Stomach (tissue), 9 donors: Measurements from ENCODE around the gene A2M. TPM values are rescaled to one million over a fixed set of nuclear protein-coding genes. Genes with fewer than 3 reads are reported as not detected.

Source experiments
- DNase-seq, 2 donors: peaks; one replicate each; pipeline versions ENCODE4 v3.0.0 to v3.0.0-alpha.2; 2013 to 2019
- H3K27ac ChIP-seq, 5 donors: fragments of 200-600 bp in 4 of 5; sonication (generic) in 4 of 5; one replicate each; pipeline ENCODE4 v1.5.1; 2013 to 2019; ENCODE audit warnings: mild to moderate bottlenecking in 1 of 5, moderate library complexity in 1 of 5
- H3K27me3 ChIP-seq, 3 donors: fragments of 200-600 bp; sonication (generic); one replicate each; pipeline ENCODE4 v1.5.1; 2017 to 2019; ENCODE audit warnings: mixed run types in 1 of 3
- H3K36me3 ChIP-seq, 4 donors: fragments of 200-600 bp; sonication (generic); 1 replicate in 3 of 4; 2 replicates in 1 of 4; pipeline ENCODE4 v1.5.1; 2016 to 2019
- H3K4me1 ChIP-seq, 4 donors: fragments of 200-600 bp; sonication (generic); one replicate each; pipeline ENCODE4 v1.5.1; 2016 to 2019
- H3K4me3 ChIP-seq, 4 donors: fragments of 200-600 bp; sonication (generic) in 3 of 4; one replicate each; pipeline ENCODE4 v1.5.1; 2016 to 2019; ENCODE audit warnings: mild to moderate bottlenecking in 1 of 4
- H3K9me3 ChIP-seq, 4 donors: fragments of 200-600 bp; sonication (generic); one replicate each; pipeline ENCODE4 v1.5.1; 2016 to 2019
- EP300 ChIP-seq: sonication (generic); formaldehyde crosslinking; IDR thresholded peaks from one replicate; pipeline ENCODE4 v1.6.1; 2017; ENCODE audit warnings: antibody characterized with exemption
- POLR2A ChIP-seq, 4 donors: fragments of 450-650 bp; IDR thresholded peaks; one replicate each; pipeline ENCODE4 v1.6.1; 2016; ENCODE audit warnings: antibody characterized with exemption in 4 of 4, control low read depth in 2 of 4, mild to moderate bottlenecking in 1 of 4, moderate library complexity in 1 of 4
- POLR2AphosphoS5 ChIP-seq, 3 donors: sonication (generic); formaldehyde crosslinking; IDR thresholded peaks; one replicate each; pipeline ENCODE4 v1.6.1; 2016; ENCODE audit warnings: antibody characterized with exemption in 3 of 3
- WGBS, 5 donors: extraction: QIAGEN DNeasy Blood & Tissue Kit in 3 of 5; methylation state at CpG; one replicate each; pipeline versions ENCODE4 v1.1.5 to v1.1.7; 2013 to 2018; 5-methylcytosine and 5-hydroxymethylcytosine counted together
- intact Hi-C: fragments of 100-400 bp; cut with DNase I; formaldehyde crosslinking; loops from one replicate; pipeline ENCODE4 v1.15.1; 2023; ENCODE audit warnings: low total_unique reads
- polyA plus RNA-seq, 3 donors: library from polyadenylated mRNA; stranded (reverse); fragments of 200-250 nt; gene quantifications; one replicate each; pipeline ENCODE4 v1.2.3, GENCODE V29; 2013
- total RNA-seq, 5 donors: library from RNA; depleted of rRNA; stranded (reverse); fragments of >200 nt; gene quantifications; one replicate each; pipeline versions ENCODE4 v1.1.0 to v1.2.3, GENCODE V29; 2014 to 2016
- TF ChIP-seq, protein P1 (sequence below), 7 experiments: fragments of 450-650 bp in 4 of 7; fragments of 200-600 bp in 3 of 7; sonication (generic) in 3 of 7; IDR thresholded peaks; one replicate each; pipeline ENCODE4 v1.5.1; 2016 to 2019; ENCODE audit warnings: antibody characterized with exemption in 7 of 7, control low read depth in 2 of 7, mild to moderate bottlenecking in 1 of 7
- donor health status: healthy with polysubstance abuse.
- donor health status: Bipolar disorder and iron deficiency.
- donor health status: healthy.

Gene A2M
- total and polyA plus RNA-seq, 8 donors, result 47.4 to 445 (median 133) TPM

DNA sequence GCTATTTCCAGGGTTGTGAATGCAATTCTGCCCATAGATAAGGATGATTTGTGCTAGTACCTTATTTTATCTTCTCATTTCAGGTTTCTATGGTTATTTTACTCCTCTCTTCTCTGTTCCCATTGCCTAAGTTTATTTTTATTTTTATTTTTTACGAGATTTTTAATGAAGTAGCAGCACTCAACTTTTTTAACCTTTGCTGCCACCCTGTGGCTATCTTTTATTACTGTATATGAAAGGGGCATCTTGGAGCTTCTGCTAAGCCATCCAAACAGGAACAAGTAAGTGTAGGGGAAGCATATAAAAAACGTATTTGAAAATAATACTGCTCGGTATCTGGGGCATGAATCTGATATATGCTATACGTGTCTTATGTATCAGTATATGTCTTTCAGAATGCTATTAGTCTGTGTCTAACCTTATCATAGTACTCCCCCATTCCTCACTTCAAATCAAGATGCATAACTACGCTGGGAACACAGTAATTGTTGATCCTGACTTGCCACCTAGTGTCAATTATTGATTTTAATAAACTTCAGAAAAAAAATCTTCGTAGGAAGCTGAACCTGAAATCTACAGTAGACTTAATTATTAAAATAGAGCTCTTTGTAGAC lies 66.1 kb downstream of the A2M start:
- Histone ChIP-seq H3K4me1 (peaks cover 0 to 4% (median 0%) of the 10 kb centered on the region in 4 donors), H3K36me3 (no peaks in the 10 kb centered on the region), H3K27me3 (no peaks in the 10 kb centered on the region), H3K9me3 (no peaks in the 10 kb centered on the region), H3K27ac (no peak overlapping the region), H3K4me3 (no peak overlapping the region)
- TF ChIP-seq EP300, result no peak
- TF ChIP-seq, protein P1, sequence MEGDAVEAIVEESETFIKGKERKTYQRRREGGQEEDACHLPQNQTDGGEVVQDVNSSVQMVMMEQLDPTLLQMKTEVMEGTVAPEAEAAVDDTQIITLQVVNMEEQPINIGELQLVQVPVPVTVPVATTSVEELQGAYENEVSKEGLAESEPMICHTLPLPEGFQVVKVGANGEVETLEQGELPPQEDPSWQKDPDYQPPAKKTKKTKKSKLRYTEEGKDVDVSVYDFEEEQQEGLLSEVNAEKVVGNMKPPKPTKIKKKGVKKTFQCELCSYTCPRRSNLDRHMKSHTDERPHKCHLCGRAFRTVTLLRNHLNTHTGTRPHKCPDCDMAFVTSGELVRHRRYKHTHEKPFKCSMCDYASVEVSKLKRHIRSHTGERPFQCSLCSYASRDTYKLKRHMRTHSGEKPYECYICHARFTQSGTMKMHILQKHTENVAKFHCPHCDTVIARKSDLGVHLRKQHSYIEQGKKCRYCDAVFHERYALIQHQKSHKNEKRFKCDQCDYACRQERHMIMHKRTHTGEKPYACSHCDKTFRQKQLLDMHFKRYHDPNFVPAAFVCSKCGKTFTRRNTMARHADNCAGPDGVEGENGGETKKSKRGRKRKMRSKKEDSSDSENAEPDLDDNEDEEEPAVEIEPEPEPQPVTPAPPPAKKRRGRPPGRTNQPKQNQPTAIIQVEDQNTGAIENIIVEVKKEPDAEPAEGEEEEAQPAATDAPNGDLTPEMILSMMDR (IDR thresholded peaks at IDR 0.05), result peak in 3 of 7 experiments; percentile 10 to 47 (median 31)
- peak in 1 of 2 donors; percentile 73 for DNase-seq
- intact Hi-C loops, result no loop called here
- 19 to 27% (median 22%) methylated on average over 6 of the region's 6 CpGs for WGBS, 5 donors

DNA sequence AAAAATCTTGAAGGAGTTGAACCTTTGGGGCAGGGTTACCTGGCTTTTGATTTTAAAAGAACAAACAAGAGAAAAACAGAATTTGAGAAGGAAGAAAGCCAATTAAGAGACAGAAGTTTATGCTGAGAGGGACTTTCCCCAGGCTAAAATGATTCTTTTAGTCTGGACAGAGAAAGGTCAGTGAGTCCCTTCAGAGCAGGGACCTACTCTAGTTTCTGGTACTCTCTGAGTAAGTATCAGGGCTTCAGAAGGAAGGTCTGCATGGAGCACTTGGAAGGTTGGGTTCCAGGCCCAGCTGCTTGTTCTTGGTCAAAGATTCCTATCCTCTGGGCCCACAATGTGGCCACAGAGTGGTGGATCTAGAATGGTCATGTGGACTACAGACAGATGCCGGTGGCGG lies 66.8 kb downstream of the A2M start:
- intact Hi-C loops, result no loop called here
- TF ChIP-seq, protein P1 (IDR thresholded peaks at IDR 0.05), result no peak
- TF ChIP-seq EP300 (no peak), POLR2AphosphoS5 (IDR thresholded peaks at IDR 0.05) (no peak), POLR2A (IDR thresholded peaks at IDR 0.05) (no peak)
- H3K27me3 ChIP-seq, result no peaks in the 10 kb centered on the region
- H3K9me3 ChIP-seq, result no peaks in the 10 kb centered on the region
- H3K36me3 ChIP-seq, result no peaks in the 10 kb centered on the region
- 90 to 97% (median 96%) methylated on average over 2 of the region's 2 CpGs for WGBS, 5 donors
- H3K4me1 ChIP-seq, result peaks cover 0 to 4% (median 0%) of the 10 kb centered on the region in 4 donors
- no peak overlapping the region for H3K27ac ChIP-seq
- no peak for DNase-seq
- H3K4me3 ChIP-seq, result no peak overlapping the region

DNA sequence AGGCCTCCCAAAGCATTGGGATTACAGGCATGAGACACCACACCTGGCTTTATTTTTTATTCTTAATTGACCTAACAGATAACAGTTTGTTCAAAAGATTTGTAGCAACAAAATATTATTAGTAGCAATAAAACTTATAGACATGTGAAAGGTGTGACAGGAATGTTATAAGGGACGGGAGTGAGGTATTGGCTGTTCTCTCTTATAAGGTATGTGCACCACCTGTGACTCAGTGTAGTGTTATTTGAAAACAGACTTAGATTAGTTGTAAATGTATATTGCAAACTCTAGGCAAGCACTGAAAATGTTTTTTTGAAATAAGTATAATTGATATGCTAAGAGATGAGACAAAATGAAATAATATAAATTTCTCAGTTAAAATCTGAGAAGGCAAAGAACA lies 68.6 kb downstream of the A2M start:
- intact Hi-C loops, result no loop called here
- 78 to 94% (median 91%) methylated on average over 1 of the region's 1 CpG for WGBS, 5 donors
- H3K4me3 ChIP-seq, result no peak overlapping the region

DNA sequence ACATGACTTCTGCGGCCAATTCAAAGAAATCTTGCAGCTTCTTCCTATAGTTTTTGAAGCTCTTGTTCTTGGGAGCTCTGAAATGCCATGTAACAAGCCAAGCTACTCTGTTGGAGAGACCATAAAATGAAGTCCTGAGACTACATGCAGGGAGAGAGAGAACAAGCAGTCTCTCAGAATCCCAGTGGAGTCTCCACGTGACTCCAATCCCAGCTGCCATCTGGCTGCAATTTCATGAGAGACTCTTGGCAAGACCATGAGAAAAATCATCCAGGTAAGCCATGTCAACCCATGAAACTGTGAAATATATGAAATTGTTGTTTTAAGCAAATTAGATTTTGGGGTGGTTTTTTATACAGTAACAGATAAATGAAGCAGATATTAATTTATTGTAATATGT lies 72.0 kb downstream of the A2M start:
- Histone ChIP-seq H3K9me3 (no peaks in the 10 kb centered on the region), H3K27me3 (no peaks in the 10 kb centered on the region), H3K4me1 (no peaks in the 10 kb centered on the region), H3K27ac (no peak overlapping the region), H3K36me3 (no peaks in the 10 kb centered on the region), H3K4me3 (no peak overlapping the region)
- TF ChIP-seq POLR2A (IDR thresholded peaks at IDR 0.05), result no peak
- TF ChIP-seq POLR2AphosphoS5 (IDR thresholded peaks at IDR 0.05), result no peak
- TF ChIP-seq EP300, result no peak
- TF ChIP-seq, protein P1 (IDR thresholded peaks at IDR 0.05), result no peak
- WGBS, 5 donors, result 79 to 91% (median 85%) methylated on average over 2 of the region's 2 CpGs
- intact Hi-C loops, result loop anchor here (5.0 kb wide), 1 partner anchor 96 kb away; the partner anchor contains the start of gene M6PR
- no peak for DNase-seq

More for the DNA sequence above, 68.6 kb downstream of the A2M start:
- Histone ChIP-seq H3K27ac (no peak overlapping the region), H3K36me3 (no peaks in the 10 kb centered on the region), H3K4me1 (peaks cover 0 to 4% (median 0%) of the 10 kb centered on the region in 4 donors), H3K27me3 (no peaks in the 10 kb centered on the region), H3K9me3 (no peaks in the 10 kb centered on the region)
- TF ChIP-seq POLR2A (IDR thresholded peaks at IDR 0.05), result no peak
- TF ChIP-seq, protein P1 (IDR thresholded peaks at IDR 0.05), result no peak
- DNase-seq, result no peak
